ENCODE measurements around the gene TMEM37. TPM values are rescaled to one million over a fixed set of nuclear protein-coding genes. Genes with fewer than 3 reads are reported as not detected.

The TMEM37 gene
- total and polyA plus RNA-seq, 2 of the 8 experiments (the other 6 are each of a cell fraction or from before 2014, with no cell fraction given), result 11.0 to 16.2 TPM

GRCh38 chr2:119466373-119466772, 34.7 kb downstream of the TMEM37 start:
- CTCF ChIA-PET (ENCODE audit: partially characterized antibody), result interaction anchor here (0.7 to 9.6 kb wide), 4 partner anchors 10 to 60 kb away, joined by 3 to 90 read pairs (median 5); no protein-coding TSS in a partner anchor
- Histone ChIP-seq H2BK120ac (replicated peaks; ENCODE audit: low read depth, low read length) (no peak overlapping the region), H3K79me1 (ENCODE audit: low read depth, low read length) (no peaks in the 10 kb centered on the region), H4K8ac (ENCODE audit: extremely low read depth, insufficient read depth, low read length) (no peak overlapping the region), H3K23ac (ENCODE audit: insufficient read length) (no peak overlapping the region), H3K27me3 (replicated peaks in 1 of 4; ENCODE audit: control insufficient read depth in 3 of 4, extremely low read depth in 1 of 4, insufficient read depth in 3 of 4, low read length in 3 of 4) (no peaks in the 10 kb centered on the region; a peak in 1 of 7 replicates), H2BK15ac (ENCODE audit: low read length) (no peak overlapping the region), H3K4me2 (ENCODE audit: insufficient read depth in 1 of 2, low read depth in 2 of 2, low read length in 2 of 2) (no peak overlapping the region), H3K14ac (ENCODE audit: insufficient read length) (no peak overlapping the region), H3K9me3 (ENCODE audit: insufficient read depth in 2 of 2, low read depth in 1 of 2, low read length in 1 of 2) (no peaks in the 10 kb centered on the region), H2BK12ac (ENCODE audit: low read depth, low read length) (no peak overlapping the region), H4K5ac (ENCODE audit: insufficient read length, low read depth, low read length) (no peak overlapping the region), H3K36me3 (ENCODE audit: control insufficient read depth in 2 of 4, insufficient read depth in 4 of 4, low read length in 3 of 4) (no peaks in the 10 kb centered on the region), H2BK20ac (ENCODE audit: low read length) (no peak overlapping the region), H2AK5ac (ENCODE audit: low read depth, low read length) (no peak overlapping the region), H3K4me3 (ENCODE audit: extremely low read depth in 1 of 4, insufficient read depth in 2 of 4, low read depth in 3 of 4, low read length in 4 of 4) (no peak overlapping the region), H2AFZ (ENCODE audit: low read length) (no peak overlapping the region), H3K4me1 (replicated peaks in 1 of 4; ENCODE audit: control insufficient read depth in 3 of 4, insufficient read depth in 4 of 4, low read length in 3 of 4) (peaks cover 0 to 4% (median 0%) of the 10 kb centered on the region in 4 experiments; a peak in 4 of 7 replicates), H3K79me2 (ENCODE audit: control insufficient read depth in 1 of 2, insufficient read depth in 2 of 2, low read length in 2 of 2) (no peaks in the 10 kb centered on the region), H3K9ac (replicated peaks in 1 of 4; ENCODE audit: extremely low read depth in 1 of 4, low read depth in 3 of 4, low read length in 3 of 4) (no peak overlapping the region), H3K23me2 (ENCODE audit: low read depth, low read length) (no peaks in the 10 kb centered on the region), H3K27ac (ENCODE audit: low read depth, low read length) (no peak overlapping the region), H3K4ac (replicated peaks; ENCODE audit: insufficient read length, low read depth, low read length) (no peak overlapping the region), H4K20me1 (replicated peaks in 1 of 2; ENCODE audit: control insufficient read depth in 1 of 2, insufficient read depth in 2 of 2, low read length in 2 of 2) (no peaks in the 10 kb centered on the region), H4K91ac (replicated peaks; ENCODE audit: insufficient read length, low read length) (no peak overlapping the region), H3K18ac (ENCODE audit: extremely low read depth, low read length) (no peak overlapping the region), H2BK5ac (ENCODE audit: low read depth, low read length) (no peak overlapping the region), H3K56ac (replicated peaks; ENCODE audit: insufficient read length, low read depth, low read length) (no peak overlapping the region)
- POLR2A ChIA-PET (ENCODE audit: partially characterized antibody), result no interaction called here
- WGBS, 2 experiments (ENCODE audit: extremely low coverage in 1 of 2, insufficient coverage in 1 of 2, insufficient read length in 1 of 2, insufficient replicate concordance in 2 of 2, low coverage in 1 of 2, low lambda C conversion rate in 2 of 2, missing lambda C conversion rate in 1 of 2), result 89% methylated on average over 4 of the region's 4 CpGs; no CpG with 5 or more reads in 1 of the 2 experiments
- FAIRE-seq (no peak), DNase-seq (ENCODE audit: low read depth in 1 of 2, low spot score in 2 of 2) (no peak)
- TF ChIP-seq CBX8 (IDR thresholded peaks at IDR 0.05; ENCODE audit: borderline replicate concordance, low read depth, low read length) (no peak), CEBPB (IDR thresholded peaks at IDR 0.05; ENCODE audit: low read depth, low read length) (0 out of 2 replicates have a peak, but pooled peaks have one; percentile 20), TAF7 (optimal IDR thresholded peaks at IDR 0.05; ENCODE audit: borderline replicate concordance, low read depth, low read length) (no peak)
